Omental fat pad (tissue), 4 donors: ENCODE measurements around the gene SPATA24. TPM values are rescaled to one million over a fixed set of nuclear protein-coding genes. Genes with fewer than 3 reads are reported as not detected.

Experiments used
- ATAC-seq: fragments of 150-250 bp; one replicate; pipeline ENCODE4 v1.9.1; 2016; ENCODE audit warnings: mild to moderate bottlenecking, moderate library complexity; ENCODE audit not compliant: low FRiP score
- DNase-seq: peaks from one replicate; pipeline ENCODE4 v3.0.0-alpha.2; 2019; ENCODE audit warnings: low spot score
- CTCF ChIP-seq, 3 donors: fragments of 450-650 bp; IDR thresholded peaks; one replicate each; pipeline ENCODE4 v1.5.1; 2016 to 2017; ENCODE audit warnings: antibody characterized with exemption in 3 of 3, mild to moderate bottlenecking in 3 of 3, moderate library complexity in 2 of 3
- total RNA-seq, 4 donors: library from RNA; depleted of rRNA; stranded (reverse); fragments of >200 nt; gene quantifications; one replicate each; pipeline ENCODE4 v1.1.0, GENCODE V29; 2016

The SPATA24 gene
- total RNA-seq, 4 donors from 2014 or later: 1.8 to 3.3 (median 2.0) TPM

GRCh38 chr5:139394654-139395566, 9.0 kb downstream of the SPATA24 start, which contains the start of gene PROB1:
Gene PROB1 (minus strand): TSS chr5:139395104. CDS start chr5:139395081, 23 bp downstream.
- no peak for DNase-seq
- ATAC-seq: no peak
- TF ChIP-seq CTCF (IDR thresholded peaks at IDR 0.05): no peak

GRCh38 chr5:139394123-139394653, 9.7 kb downstream of the SPATA24 start:
- peak; percentile 8 for ATAC-seq
- DNase-seq: no peak
- no peak for TF ChIP-seq CTCF (IDR thresholded peaks at IDR 0.05)

GRCh38 chr5:139393497-139394122, 10.3 kb downstream of the SPATA24 start:
- ATAC-seq (peak; percentile 6), DNase-seq (no peak)
- TF ChIP-seq CTCF (IDR thresholded peaks at IDR 0.05): no peak

GRCh38 chr5:139392678-139393496, 11.0 kb downstream of the SPATA24 start:
- ATAC-seq (peak; percentile 63), DNase-seq (no peak)
- TF ChIP-seq CTCF (IDR thresholded peaks at IDR 0.05): peak in 1 of 3 donors; percentile 20

GRCh38 chr5:139392324-139392677, 11.6 kb downstream of the SPATA24 start:
- ATAC-seq (no peak), DNase-seq (no peak)
- TF ChIP-seq CTCF (IDR thresholded peaks at IDR 0.05): no peak

GRCh38 chr5:139391570-139392323, 12.1 kb downstream of the SPATA24 start:
- TF ChIP-seq CTCF (IDR thresholded peaks at IDR 0.05): no peak
- DNase-seq (no peak), ATAC-seq (no peak)
